Right kidney (tissue), 1 donor: Measurements from ENCODE around the gene STAMBPL1.

ENCODE experiments used
- DNase-seq: peaks from one replicate; pipeline ENCODE4 v3.0.0-alpha.2; 2016

Gene STAMBPL1

DNA sequence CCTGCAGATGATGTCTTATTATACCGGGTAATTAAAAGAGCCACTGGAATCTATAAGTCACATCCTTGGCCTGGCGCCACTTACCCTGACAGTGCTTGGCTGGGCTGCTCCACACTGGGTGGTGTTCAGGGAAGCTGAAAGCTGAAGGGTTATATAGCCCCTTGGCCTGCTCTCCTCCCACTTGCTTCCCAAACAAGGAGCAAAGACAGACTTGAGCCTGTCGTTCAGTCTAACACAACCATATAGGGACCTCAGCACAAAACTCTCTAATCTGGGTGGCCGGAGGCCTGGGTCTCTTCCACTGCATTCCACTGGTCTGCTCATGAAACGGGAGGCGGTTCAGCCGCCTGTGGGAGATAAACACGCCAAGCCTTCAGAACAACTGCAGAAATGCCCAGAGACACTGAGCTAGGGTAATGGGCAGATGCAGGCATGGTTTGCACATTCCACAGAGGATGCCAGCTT lies 72.6 kb downstream of the STAMBPL1 start, which contains the start of gene ACTA2:
TSS of gene ACTA2 (minus strand) at position 127 of the 465 bp plus-strand sequence. CDS start 3,843 bp downstream, outside the sequence.
- DNase-seq = peak; percentile 20

GRCh38 chr10:88953662-88954061 lies 73.6 kb downstream of the STAMBPL1 start:
- no peak for DNase-seq

- no peak for DNase-seq
Measured at GRCh38 chr10:88954458-88955083, 74.5 kb downstream of the STAMBPL1 start.

DNA sequence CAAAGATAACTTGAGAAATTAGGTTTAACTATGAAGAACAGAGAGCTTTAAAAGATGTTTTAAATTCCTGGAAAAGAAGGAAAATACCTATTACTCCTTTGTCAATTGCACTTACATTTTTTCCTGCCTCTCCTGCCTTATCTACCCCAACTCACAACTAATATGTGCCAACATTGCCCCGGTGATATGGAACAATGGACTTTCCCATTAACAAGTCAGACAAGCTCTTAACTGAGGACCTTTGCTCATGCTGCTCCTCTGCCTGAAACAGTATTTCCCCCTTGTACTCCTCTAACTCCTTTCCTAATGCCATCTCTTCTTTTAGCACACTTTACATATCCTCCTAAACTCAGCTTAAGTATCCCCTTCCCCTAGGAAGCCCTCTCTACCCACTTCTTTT lies 77.3 kb downstream of the STAMBPL1 start:
- DNase-seq = no peak

DNA sequence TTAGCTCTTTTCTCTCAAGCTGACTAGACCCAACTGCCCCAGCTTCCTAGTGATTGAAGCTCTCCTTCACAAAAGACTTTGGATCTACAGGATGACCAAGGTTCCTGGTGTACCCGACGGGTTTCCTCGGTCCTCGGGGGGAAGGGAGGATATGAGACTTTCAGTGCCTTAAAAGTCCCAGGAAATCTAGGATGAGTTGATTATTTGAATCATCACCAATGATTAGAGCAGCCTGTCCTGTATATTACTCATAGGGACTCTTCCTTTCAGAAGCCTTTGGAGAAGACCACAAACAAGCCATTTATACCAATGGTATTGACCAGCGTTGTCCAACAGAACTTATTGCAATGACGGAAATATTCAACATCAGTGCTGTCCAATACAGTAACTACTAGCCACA lies 78.7 kb downstream of the STAMBPL1 start:
- no peak for DNase-seq

GRCh38 chr10:88960802-88961201 lies 80.8 kb downstream of the STAMBPL1 start:
- DNase-seq = no peak

GRCh38 chr10:88961266-88961665 lies 81.2 kb downstream of the STAMBPL1 start:
- DNase-seq = no peak

DNA sequence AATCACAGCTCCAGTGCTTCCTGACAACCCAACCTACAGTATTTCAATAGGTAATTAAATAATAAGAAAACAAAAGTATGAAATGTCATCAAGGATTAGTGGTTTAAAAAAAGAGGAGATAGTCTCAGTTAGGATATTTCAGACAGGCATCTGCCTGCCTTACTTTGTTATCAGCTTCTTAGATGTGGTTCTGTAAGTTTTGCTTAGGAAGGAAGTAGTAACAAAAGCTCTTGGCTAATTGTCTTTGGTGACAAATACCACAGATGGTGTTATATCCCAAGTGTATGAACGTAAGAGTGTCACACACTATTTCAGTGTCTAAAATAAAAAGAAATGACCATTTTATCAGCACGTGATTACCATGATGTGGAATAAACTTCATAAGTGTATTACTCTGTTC lies 82.3 kb downstream of the STAMBPL1 start:
- DNase-seq = no peak

DNA sequence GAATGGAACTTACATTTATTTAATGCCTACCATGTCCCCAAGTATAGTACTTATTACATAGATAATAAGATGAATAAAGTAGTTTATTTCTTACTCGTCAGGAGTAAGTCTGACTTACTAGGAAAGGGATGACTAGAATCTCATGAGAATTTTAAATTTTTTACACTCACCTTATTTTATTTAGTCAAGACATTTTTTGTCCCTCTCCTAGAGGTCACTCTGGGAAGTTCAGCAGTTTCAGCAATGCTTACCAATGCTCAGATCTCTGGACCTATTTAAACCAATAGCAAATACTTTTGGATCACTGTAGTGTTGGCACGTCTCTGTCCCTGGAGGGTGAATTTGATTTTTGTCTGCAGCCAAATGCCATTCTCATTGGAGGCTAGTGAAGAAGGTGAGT lies 83.3 kb downstream of the STAMBPL1 start:
- DNase-seq = no peak

DNA sequence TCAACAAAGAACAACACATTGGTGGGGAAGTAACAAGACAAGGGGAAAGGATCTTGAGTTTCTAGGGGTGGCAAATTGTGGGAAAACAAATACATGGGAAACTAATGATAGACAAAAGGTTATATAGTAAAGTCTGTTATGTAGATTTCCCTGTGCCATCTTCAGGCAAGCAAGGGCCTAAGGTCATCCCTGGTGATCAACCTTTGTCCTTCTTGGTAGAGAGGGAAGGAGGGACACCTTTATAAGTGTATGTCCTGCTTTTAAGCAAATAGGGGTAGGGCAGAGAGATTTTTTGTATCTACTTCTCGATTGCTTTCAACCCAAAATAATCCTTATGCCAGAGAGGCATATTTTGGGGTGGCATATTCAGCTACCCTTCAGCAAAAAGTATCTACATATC lies 84.3 kb downstream of the STAMBPL1 start:
- no peak for DNase-seq

DNA sequence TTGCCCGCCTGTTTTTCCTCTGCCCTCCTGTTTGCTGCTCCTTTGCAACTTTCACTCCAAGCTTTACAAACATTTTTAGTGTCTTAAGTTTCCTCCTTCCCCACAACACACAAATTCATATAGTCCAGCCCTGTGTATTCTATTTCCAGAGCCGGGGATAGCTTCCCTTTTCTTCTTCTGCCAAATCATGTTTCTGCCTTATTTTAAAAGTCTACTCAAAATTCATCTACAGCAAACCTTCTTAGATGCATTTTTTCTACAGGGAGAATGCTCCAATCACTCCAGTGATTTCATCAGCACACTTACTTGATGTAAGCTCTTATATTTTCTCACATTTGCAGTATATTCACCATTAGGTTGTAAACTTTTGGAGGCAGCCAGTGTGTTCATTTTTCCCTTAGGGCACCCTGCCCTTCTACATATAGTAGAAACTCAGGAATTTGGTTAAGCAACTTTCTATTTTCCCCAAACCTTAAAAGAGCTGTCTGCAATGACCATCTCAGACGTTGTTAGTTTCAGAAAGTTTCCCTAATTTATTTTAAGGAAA lies 84.9 kb downstream of the STAMBPL1 start:
- DNase-seq = no peak

- no peak for DNase-seq
Measured at GRCh38 chr10:88966797-88967196, 86.8 kb downstream of the STAMBPL1 start.

GRCh38 chr10:88968391-88968790 lies 88.3 kb downstream of the STAMBPL1 start:
- DNase-seq = no peak

GRCh38 chr10:88971221-88972061 lies 91.4 kb downstream of the STAMBPL1 start:
- no peak for DNase-seq
